GM19438 (cell line): ENCODE measurements around the gene JAZF1.

Source experiments
- ATAC-seq: cut with Tn5 transposase; IDR thresholded peaks from one replicate; pipeline ENCODE4 v1.9.1; 2021; ENCODE audit warnings: low read depth; ENCODE audit not compliant: unreplicated experiment

The JAZF1 gene

DNA sequence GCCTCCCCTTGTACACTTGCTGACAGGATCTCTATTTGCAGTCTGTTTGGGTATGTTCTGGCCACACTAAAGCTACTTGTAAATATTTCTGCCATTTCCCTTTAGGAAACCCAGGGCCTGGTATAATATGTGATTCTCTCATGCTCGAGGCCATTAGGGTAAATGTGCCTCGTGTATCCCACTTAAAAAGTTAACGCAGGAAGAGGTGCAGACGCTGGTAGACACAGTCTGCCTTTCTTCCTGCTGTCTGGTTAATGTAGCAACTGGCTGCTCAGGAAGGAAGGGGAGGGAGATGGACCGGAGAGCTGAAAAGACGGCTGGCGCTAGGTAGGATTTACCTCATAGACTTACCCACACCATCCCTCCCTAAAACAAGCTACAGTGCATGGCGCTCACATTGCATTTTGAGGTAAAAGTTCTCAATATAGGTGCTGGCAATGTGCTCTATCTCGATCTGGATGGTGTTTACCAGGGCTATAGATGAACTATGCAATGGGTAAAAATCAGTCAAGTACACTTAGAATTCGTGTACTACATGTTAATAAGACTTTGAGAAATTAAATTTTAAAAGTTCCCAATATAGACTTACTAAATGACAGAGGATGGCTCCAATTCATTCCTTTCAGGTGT is 125.9 kb downstream of the JAZF1 start:
- no peak for ATAC-seq

DNA sequence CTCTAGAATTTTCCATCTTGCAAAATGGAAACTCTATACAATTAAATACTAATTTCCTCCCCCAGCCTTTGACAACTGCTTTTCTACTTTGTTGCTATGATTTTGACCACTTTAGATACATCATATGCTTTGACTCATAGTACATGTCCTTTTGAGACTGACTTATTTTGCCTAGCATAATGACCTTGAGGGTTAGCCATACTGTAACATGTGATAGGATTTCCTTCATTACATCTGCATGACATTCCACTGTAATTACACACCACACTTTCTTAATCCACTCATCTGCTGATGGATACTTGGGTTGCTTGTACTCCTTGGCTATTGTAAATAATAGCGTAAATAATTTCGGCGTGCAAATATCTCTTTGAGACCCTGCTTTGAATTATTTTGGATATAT is 127.7 kb downstream of the JAZF1 start:
- ATAC-seq = no peak

DNA sequence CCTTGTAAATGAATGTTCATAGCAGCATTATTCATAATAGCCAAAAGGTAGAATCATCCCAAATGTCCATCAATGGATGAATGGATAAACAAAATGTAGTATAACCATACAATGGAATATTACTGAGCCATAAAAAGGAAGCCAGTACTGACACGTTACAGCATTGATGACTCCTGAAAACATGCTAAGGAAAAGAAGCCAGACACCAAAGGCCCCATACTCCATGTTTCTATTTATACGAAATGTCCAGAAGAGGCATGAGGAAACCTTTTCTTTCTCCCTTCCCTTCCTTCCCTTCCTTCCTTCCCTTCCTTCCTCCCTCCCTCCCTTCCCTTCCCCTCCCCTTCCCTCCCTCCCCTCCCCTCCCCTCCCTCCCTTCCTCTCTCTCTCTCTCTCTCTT is 131.9 kb downstream of the JAZF1 start:
- no peak for ATAC-seq

DNA sequence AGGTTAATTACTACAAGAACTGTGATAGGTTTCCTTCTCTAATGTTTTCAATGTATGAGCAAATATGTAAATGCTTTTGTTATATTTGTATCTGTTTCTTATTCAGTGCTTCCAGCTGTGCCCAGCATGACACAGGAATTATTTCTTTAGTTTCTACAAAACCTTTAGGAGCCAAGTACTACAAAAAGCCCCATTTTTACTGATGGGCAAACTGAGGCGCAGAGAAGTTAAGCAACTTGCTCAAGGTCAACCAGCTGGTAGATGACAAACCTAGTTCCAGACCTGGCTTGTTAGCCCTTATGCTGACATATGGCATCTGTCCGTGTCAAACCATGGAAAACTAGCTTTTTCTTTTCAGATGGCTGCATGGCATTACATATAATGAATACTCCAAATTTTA is 134.6 kb downstream of the JAZF1 start:
- no peak for ATAC-seq

DNA sequence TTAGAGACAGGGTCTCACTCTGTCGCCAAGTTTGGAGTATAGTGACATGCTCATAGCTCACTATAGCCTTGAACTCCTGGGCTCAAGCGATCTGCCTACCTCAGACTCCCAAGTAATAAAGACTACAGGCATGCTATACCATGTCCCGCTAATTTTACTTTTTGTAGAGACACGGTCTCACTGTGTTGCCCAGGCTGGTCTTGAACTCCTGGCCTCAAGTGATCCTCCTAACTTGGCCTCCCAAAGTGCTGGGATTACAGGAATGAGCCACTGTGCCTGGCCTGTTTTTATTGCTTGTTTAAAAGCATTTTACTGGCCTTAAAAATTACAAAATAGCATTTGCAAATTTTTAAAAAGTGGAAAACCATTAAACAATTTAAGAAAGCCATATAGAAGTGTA is 135.0 kb downstream of the JAZF1 start:
- ATAC-seq = no peak

DNA sequence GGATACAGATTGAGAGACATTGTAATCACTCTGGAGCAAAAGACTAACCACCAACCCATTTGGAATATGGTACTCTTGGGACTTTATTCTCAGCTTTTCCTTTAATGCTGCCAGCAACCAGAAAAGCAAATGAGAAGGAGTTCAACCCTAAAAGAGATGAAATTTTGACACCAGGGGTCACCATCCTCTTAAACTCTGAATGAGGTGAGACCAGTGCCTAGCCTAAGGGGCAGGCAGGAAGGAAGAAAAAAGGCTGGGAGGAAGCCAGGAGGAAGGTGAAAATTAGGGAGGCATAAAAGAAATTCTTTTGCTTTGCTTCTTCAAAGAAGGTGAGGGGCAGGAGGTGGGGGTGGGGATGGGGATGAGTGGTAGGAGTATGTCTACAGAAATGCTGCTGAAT is 135.8 kb downstream of the JAZF1 start:
- ATAC-seq = no peak

DNA sequence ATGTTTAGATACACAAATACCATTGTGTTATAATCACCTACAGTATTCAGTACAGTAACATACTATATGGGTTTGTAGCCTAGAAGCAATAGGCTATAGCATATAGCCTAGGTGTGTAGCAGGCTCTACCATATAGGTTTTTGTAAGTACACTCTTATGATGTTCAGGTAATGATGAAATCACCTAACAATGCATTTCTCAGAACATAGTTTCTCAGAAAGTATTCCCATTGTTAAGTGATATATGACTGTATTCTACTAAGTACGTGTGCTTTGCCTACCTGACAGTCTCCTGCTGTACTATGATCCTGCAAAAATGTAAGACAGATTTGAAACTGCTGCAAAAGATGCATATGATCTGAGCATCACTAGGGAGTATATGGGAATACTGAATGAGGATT is 137.9 kb downstream of the JAZF1 start:
- ATAC-seq = no peak

DNA sequence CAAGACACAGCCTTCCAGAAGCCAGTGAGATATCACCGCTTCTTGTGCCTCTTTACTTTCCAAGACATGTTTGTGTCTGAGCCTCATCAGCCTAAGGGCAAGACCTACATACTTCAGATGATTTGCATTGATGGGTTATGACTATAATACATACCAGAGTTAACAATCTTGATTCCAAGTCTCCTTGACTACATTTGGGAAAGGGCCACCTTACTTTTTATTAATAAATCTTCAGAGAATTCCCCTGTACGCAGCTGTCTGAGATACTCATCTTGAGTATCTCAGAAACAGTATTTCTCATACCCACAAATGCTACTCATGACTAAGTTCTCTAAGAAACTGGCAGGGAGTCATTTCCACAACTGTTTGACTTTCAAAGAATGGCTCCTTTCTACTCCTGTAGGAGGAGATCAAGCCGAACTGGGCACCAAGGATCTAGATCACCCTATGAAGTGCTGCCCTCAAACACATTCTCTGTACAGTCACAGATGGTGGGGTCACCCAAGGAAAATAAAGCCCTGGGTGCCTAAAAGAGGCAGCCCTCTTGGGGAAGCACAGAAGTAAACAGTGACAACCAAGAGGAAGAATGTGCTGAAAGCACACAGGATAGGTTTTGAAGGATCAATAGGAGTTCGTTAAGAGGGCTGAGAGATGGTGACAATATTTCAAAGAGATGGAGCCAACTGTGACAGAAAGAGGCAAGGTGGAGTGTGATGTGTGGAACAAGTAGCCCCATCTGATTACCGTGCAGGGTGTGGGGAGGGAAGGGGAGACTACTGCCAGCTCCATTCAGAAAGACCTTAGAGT is 138.9 kb downstream of the JAZF1 start:
- ATAC-seq = no peak

DNA sequence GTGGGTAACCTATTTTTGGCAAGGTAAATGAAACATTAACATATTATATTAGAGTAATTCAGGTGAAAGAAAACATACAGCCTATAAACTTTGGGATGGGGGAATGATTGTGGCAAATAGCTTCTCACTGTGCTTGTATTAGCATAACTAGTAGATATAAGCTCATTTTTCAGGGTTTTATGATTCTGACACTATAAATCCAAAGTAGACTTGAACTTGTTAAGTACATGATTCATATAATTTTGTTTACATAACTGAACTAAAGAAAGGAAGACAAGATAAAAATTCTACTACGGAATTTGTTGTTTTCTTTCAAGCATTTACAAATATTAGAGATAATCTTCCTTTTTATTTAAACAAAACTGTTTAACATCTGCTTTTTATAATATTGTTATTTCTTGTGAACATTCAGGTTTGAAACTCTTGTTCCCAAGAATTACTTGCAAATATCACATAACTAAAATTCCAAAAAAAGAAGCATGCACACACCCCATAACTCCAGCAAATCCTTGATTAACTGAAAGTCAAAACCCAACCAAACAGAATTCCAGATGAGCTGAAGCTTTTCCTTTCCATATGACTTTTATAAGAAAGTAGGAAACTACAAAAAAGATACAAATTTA is 142.3 kb downstream of the JAZF1 start:
- no peak for ATAC-seq

DNA sequence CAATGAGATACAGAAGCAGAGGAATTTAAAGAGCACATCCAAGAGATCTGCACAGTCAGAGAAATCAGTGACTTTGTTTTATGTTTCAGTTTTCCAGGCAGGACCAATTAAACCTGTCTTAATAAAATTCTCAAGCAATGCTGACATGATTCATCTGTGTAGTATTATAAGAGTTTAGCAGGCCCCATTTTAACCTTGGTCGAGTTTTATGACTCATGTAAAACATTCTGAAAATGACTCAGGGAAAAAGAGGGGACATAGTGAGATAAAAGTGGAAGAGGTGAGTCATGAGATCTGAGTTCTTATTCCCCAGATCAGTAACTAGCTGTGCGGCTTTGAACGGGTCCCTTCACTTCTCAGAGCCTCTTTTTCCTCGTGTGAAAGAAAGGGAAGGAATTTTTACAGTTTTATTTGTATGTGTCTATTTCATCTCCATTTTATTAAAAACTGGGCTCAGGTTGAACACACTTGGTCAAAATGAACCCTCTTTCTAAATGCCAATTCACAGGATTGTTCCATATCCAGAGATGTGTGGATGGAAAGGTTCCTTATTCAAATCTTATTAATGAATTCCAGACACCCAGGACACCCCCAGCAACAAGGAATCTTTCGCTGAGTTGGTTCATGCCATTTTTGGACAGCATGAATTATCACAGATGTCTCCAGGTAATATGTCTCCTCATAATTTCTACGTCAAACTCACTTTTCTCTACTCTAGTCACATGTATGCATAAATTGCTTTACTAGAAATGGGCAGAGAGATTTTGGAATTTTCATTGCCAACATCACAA is 143.2 kb downstream of the JAZF1 start:
- peak; percentile 69 for ATAC-seq

DNA sequence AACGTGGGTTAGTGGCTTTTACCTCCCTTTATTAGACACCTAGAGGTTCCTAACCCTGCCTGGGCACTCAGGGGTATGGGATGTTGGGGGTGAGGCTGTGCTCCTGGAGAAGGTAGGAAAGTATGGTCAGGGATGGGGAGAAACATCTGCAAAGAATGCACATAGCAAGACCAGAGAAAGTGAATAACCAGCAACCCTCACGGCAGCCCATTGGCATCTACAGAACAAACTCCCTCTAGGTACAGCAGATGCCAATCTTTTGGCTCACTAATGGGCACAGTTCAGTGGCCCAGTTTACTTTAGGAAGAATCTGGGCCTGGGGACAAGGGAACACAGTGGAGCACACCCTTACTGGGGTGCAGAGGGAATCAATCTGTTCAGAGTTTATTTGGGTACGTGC is 143.9 kb downstream of the JAZF1 start:
- no peak for ATAC-seq

DNA sequence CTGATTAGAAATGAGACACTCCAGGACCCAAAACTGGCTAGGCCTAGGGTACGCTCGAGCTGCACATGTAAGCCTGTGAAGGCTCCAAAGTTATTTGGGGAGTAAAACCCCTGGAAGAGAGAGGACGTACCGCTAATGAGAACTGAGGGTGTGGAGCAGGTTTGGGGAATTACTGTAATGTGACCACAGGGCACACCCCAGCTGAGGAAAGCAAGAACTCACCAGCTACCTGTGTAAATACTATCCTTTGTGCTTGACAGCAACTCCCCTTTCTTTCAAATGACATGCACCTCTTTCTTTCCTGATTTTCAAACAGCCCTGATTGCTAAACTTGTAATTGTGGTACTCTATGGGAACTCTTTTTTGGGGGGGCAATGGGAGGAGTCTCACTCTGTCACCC is 147.2 kb downstream of the JAZF1 start:
- ATAC-seq = no peak

DNA sequence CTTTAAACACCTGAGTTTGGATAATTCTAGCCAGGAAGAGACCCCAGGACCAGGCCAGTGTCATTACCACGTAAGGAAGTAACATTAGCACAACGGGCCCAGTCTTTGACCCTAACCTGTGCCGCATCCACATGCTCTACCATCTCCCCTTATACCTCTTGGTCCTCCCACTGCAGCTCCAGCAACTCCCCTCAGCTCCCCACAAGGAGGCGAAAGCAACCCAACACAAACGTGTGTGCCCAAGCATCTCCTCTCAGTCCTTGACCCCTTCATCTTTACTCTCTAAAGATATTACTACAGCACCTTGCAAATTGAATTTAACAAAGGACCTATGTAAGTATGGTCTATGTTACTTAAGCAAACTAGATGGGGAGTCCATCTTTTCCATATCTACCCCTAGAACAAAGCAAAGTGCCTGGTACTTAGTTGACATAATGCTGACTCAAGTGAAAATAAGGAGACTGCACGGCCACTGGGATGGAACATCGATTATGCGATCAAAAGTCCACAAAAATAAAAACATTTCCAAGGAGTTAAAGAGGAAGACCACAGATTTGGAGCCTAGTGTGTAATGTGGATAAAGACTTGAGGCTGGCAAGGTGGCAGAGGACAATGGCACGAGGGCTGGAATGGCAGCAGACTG is 147.7 kb downstream of the JAZF1 start:
- ATAC-seq = no peak

DNA sequence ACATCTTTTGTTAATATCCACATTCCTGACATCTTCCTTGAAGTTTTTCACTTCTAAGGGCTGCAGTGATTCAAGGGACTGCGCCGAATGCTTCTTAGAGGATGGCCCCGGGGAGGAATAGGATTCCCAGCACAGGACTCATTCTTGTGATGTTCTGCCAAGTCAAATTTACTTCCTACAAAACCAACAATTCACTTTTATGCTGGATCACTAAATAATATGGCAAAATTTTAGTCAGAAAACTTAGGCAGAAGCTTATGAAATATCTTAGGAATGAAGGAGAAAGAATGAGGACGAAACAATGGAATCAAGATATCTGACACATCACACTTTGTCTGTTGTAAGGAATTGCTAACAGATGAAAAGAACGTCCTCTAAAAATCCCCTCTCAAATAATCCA is 151.5 kb downstream of the JAZF1 start:
- no peak for ATAC-seq

DNA sequence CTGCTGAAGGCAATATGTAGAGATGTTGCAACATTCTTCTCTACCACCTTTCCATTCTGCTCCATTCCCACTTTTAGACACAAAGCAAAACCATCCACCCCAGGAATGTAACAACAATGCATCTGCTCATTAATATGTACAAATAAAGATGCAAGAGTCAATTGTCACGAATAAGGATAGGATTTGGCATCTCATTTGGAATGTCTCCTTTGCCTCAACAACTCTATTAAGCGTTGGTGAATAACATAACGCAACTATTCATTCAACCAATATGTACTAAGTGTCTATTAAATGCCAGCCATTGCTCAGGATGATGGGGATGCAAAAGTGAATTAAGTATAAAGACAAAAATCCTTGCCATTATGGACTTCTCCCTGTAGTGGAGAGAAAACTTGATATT is 152.1 kb downstream of the JAZF1 start:
- ATAC-seq = no peak

DNA sequence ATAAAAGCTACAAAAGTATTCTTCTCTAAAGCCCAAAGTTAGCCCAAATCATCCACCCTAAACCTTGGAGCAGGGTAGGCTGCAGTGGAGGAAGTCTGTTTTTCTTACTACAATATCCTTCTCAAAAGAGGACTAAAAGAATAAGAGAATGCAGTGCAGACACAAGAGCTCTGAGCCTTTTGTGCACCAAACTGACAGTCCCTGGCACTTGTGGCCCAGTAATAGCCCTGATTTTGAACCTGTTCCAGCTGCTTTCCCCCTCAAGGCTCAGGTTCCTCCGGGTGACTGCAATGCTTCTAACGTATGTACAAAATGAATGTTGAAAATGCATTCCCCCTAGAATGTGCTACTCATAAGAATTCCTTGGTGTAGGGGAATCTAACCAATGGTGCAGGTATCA is 154.4 kb downstream of the JAZF1 start:
- no peak for ATAC-seq

DNA sequence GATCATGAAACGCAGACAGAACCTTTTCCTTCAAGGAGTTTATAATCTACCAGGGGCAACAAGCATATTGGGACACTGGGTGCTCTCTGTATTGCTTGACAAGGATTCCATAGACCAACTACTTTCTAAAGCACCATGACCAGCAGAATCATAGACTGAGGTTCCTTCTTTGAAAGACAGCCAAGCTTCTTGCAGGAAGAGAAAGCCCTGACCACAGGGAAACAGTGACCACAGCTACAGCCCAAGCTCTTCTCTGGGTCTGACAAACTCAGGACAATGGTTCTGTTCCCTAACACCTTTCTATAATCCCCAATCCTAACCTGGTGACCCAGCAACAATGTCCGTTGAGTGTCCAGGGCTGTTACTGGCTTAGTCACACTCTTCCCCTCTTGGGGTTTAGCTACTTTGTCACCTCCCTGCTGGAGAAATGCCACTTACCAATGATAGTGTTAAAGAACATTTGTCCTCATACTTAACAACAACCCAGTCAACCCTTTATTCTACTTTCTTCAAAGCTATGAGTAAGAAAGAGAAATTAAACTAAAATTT is 155.7 kb downstream of the JAZF1 start:
- ATAC-seq = no peak

DNA sequence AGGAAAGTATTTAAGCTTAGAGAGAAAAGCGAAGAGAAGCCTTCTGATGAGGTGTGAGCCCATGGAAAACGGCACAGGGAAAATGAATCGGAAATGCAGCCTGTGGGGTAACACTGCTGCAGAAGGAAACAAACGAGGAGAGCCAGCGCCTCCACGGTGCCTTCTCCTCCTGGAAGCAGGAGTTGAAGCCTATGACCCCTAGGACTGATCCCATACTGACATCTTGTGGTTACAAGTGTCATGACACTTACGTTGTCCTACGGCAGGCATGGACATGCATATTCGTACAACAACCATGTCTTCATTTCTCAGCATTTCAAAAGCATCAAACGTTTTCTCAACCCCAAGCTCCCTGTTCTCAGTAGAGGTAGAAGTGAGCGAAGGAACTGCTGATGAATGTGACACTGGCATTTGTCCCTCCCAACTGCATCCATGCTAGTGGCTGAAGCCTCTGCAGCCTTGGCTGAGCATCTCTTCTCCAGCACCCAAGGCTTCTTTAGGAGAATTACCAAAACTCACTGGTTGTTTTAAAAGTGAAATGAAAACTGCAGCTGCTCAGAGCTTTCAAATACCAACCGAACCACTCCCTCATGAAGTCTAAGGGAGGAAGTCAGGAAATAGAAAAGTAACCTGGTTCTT is 160.2 kb downstream of the JAZF1 start:
- peak; percentile 74 for ATAC-seq

DNA sequence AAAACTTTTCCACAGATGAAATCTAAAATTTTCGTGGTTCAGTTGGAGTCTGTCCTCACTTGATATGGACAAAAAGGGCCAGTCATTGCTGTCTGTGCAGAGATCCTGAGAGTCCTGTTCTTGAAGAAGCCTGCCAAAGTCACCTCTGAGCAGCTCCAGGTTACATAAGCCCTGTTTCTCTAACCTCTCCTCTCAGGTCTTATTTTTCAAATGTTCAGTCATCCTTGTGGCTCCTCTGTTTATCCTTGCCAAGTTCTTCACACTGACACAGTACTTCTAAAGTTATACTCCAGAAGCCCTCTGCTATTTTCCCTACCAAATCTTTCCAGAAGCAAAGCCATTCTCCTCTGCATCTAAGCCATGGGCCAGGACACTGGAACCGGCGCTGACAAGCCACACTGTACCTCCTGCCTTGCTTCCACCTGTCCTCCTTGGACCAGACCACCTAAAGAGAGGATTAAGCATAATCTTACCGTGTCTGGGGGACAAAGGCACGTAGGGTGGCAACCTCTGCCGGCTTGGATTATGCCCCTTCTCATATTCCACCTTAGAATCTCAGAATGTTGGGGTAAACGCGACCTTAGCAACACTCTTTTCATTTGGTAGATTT is 161.6 kb downstream of the JAZF1 start:
- ATAC-seq = no peak

DNA sequence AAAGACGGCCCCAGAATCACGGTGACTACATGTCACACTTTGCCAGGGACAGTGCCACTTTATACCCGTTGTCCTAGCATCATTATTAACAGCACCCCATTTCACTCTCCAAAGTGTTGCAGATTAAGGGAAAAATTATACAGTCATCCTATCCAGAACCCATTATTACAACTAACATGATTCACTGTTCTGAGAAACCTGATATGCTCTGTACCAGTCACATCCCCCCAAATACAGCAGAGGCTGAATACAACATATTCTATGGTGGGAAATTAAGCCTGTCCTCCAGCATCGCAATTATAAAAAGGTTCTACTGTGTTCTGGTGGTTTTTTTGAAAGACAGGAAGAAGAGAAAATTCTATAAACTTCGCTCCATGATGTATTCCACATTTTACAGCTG is 162.1 kb downstream of the JAZF1 start:
- no peak for ATAC-seq
